SK-N-SH (cell line): ENCODE measurements around the gene NME8. TPM values are rescaled to one million over a fixed set of nuclear protein-coding genes. Genes with fewer than 3 reads are reported as not detected.

Source experiments
- CTCF ChIA-PET: fragments of 300-600, 350-600 bp; formaldehyde crosslinking; extraction: SDS; loops from one replicate; lab custom pipeline; 2021; lab: Yijun Ruan, JAX
- POLR2A ChIA-PET: fragments of 350-600 bp; sonication (Branson Sonifier 250); formaldehyde crosslinking; extraction: SDS; loops from one replicate; lab custom pipeline; 2020; ENCODE audit warnings: antibody characterized with exemption, inconsistent platforms; lab: Yijun Ruan, JAX
- DNase-seq: peaks from one replicate; pipeline ENCODE4 v3.0.0; 2012
- H2AFZ ChIP-seq: fragments of 200-600 bp; sonication (generic); 2 replicates; pipeline ENCODE4 v1.8.1; 2016; ENCODE audit warnings: antibody characterized with exemption, mild to moderate bottlenecking, low read depth
- H3F3A ChIP-seq: fragments of 200-600 bp; sonication (generic); replicated peaks from 2 replicates; pipeline ENCODE3; 2016; ENCODE audit warnings: antibody characterized with exemption, mild to moderate bottlenecking; ENCODE audit not compliant: insufficient read depth
- H3K27ac ChIP-seq, 2 experiments: fragments of 200-500 bp in 1 of 2; fragments of 200-600 bp in 1 of 2; sonication (Bioruptor generic) in 1 of 2; sonication (generic), shearing (Covaris generic) in 1 of 2; 2 replicates each; pipeline versions ENCODE4 v1.5.1 to v1.6.1; 2014 to 2016; ENCODE audit warnings: low read depth in 2 of 2, inconsistent platforms in 1 of 2, low read length in 1 of 2, mild to moderate bottlenecking in 1 of 2, mixed read lengths in 1 of 2
- H3K27me3 ChIP-seq: fragments of 200-600 bp; sonication (generic), shearing (Covaris generic); 2 replicates; pipeline ENCODE4 v1.6.1; 2016; ENCODE audit warnings: mixed run types; ENCODE audit not compliant: insufficient read depth
- H3K36me3 ChIP-seq, 2 experiments: fragments of 200-500 bp in 1 of 2; fragments of 200-600 bp in 1 of 2; sonication (Bioruptor generic) in 1 of 2; sonication (generic) in 1 of 2; replicated peaks in 1 of 2; 2 replicates each; pipeline versions ENCODE3 to v1.5.1; 2014 to 2016; ENCODE audit warnings: low read length in 1 of 2, mild to moderate bottlenecking in 1 of 2; ENCODE audit not compliant: insufficient read depth in 2 of 2, control insufficient read depth in 1 of 2
- H3K4me1 ChIP-seq, 2 experiments: fragments of 200-500 bp in 1 of 2; fragments of 200-600 bp in 1 of 2; sonication (Bioruptor generic) in 1 of 2; sonication (generic), shearing (Covaris generic) in 1 of 2; 2 replicates each; pipeline versions ENCODE4 v1.5.1 to v1.6.1; 2014 to 2016; ENCODE audit warnings: low read depth in 1 of 2, low read length in 1 of 2, mixed run types in 1 of 2; ENCODE audit not compliant: insufficient read depth in 2 of 2, control insufficient read depth in 1 of 2
- H3K4me2 ChIP-seq: fragments of 200-600 bp; sonication (generic), shearing (Covaris generic); 2 replicates; pipeline ENCODE4 v1.6.1; 2017; ENCODE audit warnings: mixed run types
- H3K4me3 ChIP-seq, 2 experiments: fragments of 200-500 bp in 1 of 2; fragments of 200-600 bp in 1 of 2; sonication (Bioruptor generic) in 1 of 2; sonication (generic), shearing (Covaris generic) in 1 of 2; 2 replicates each; pipeline versions ENCODE4 v1.5.1 to v1.8.1; 2014 to 2016; ENCODE audit warnings: low read depth in 2 of 2, inconsistent platforms in 1 of 2, low read length in 1 of 2, mild to moderate bottlenecking in 1 of 2, mixed read lengths in 1 of 2, moderate library complexity in 1 of 2
- H3K79me2 ChIP-seq: fragments of 200-600 bp; sonication (generic); 2 replicates; pipeline ENCODE4 v1.8.1; 2017; ENCODE audit warnings: mild to moderate bottlenecking; ENCODE audit not compliant: insufficient read depth
- H3K9ac ChIP-seq: fragments of 200-600 bp; sonication (generic); 2 replicates; pipeline ENCODE4 v1.6.1; 2017; ENCODE audit warnings: mixed run types
- H3K9me2 ChIP-seq: fragments of 200-600 bp; sonication (generic); 2 replicates; pipeline ENCODE4 v1.6.1; 2017; ENCODE audit warnings: mixed run types
- H3K9me3 ChIP-seq: fragments of 200-600 bp; sonication (generic); 2 replicates; pipeline ENCODE4 v1.6.1; 2017; ENCODE audit warnings: mixed run types, mild to moderate bottlenecking, moderate library complexity
- H4K20me1 ChIP-seq: fragments of 200-600 bp; sonication (generic); 2 replicates; pipeline ENCODE4 v1.6.1; 2017; ENCODE audit warnings: mild to moderate bottlenecking, mixed run types; ENCODE audit not compliant: insufficient read depth
- EP300 ChIP-seq, 2 experiments: IDR thresholded peaks; 2 replicates each; pipeline versions ENCODE4 v1.4.0 to v1.6.1; 2012; ENCODE audit warnings: borderline replicate concordance in 1 of 2, low read depth in 1 of 2, low read length in 1 of 2
- EZH2phosphoT487 ChIP-seq: fragments of 200-600 bp; sonication (generic); IDR thresholded peaks from 2 replicates; pipeline ENCODE4 v1.6.1; 2017; ENCODE audit warnings: low read depth, mixed run types, mild to moderate bottlenecking, antibody characterized with exemption, moderate library complexity, borderline replicate concordance
- JUND ChIP-seq: IDR thresholded peaks from 2 replicates; pipeline ENCODE4 v1.4.0; 2012
- MEF2A ChIP-seq: IDR thresholded peaks from 2 replicates; pipeline ENCODE4 v1.4.0; 2012; ENCODE audit warnings: low read depth, borderline replicate concordance
- MXI1 ChIP-seq: IDR thresholded peaks from 2 replicates; pipeline ENCODE4 v1.6.1; 2012; ENCODE audit warnings: mild to moderate bottlenecking, low read depth, low read length, improper control_type of control experiment
- POLR2AphosphoS5 ChIP-seq: IDR thresholded peaks from 2 replicates; pipeline ENCODE4 v1.6.1; 2012; ENCODE audit warnings: low read depth, low read length
- RAD21 ChIP-seq: IDR thresholded peaks from 2 replicates; pipeline ENCODE4 v1.6.1; 2012; ENCODE audit warnings: mild to moderate bottlenecking, low read length
- RCOR1 ChIP-seq: fragments of 150-350 bp; IDR thresholded peaks from 2 replicates; pipeline ENCODE4 v1.6.1; 2017; ENCODE audit warnings: antibody characterized with exemption, low read length
- REST ChIP-seq: IDR thresholded peaks from 2 replicates; pipeline ENCODE4 v1.6.1; 2012; ENCODE audit warnings: mild to moderate bottlenecking, low read depth, low read length, moderate library complexity
- SMC3 ChIP-seq: IDR thresholded peaks from 2 replicates; pipeline ENCODE4 v1.6.1; 2012; ENCODE audit warnings: low read depth, low read length, improper control_type of control experiment
- USF1 ChIP-seq: IDR thresholded peaks from 2 replicates; pipeline ENCODE4 v1.4.0; 2012; ENCODE audit warnings: low read depth, borderline replicate concordance
- USF2 ChIP-seq: fragments of 150-350 bp; IDR thresholded peaks from 2 replicates; pipeline ENCODE4 v1.6.1; 2017; ENCODE audit warnings: antibody characterized with exemption, low read length, low read depth, borderline replicate concordance
- YY1 ChIP-seq: IDR thresholded peaks from 2 replicates; pipeline ENCODE4 v1.4.0; 2012; ENCODE audit warnings: low read depth, mild to moderate bottlenecking
- ZBTB33 ChIP-seq: IDR thresholded peaks from 2 replicates; pipeline ENCODE4 v1.4.0; 2012; ENCODE audit warnings: low read depth, borderline replicate concordance
- WGBS: methylation state at CpG from one replicate; pipeline ENCODE4 v1.1.6; 2017; ENCODE audit warnings: low lambda C conversion rate; 5-methylcytosine and 5-hydroxymethylcytosine counted together
- polyA plus RNA-seq, 3 experiments: library from polyadenylated mRNA; depleted of rRNA; stranded (reverse); fragments of >200 nt; gene quantifications; 2 replicates each; pipeline ENCODE4 v1.2.3, GENCODE V29; 2012
- TF ChIP-seq, protein P1 (sequence below): fragments of 200-600 bp; sonication (generic); IDR thresholded peaks from 2 replicates; pipeline ENCODE4 v1.6.1; 2017; ENCODE audit warnings: antibody characterized with exemption, mild to moderate bottlenecking, moderate library complexity

NME8 gene
- polyA plus RNA-seq, 1 of the 3 experiments (the other 2 are of a cell fraction): not detected

DNA sequence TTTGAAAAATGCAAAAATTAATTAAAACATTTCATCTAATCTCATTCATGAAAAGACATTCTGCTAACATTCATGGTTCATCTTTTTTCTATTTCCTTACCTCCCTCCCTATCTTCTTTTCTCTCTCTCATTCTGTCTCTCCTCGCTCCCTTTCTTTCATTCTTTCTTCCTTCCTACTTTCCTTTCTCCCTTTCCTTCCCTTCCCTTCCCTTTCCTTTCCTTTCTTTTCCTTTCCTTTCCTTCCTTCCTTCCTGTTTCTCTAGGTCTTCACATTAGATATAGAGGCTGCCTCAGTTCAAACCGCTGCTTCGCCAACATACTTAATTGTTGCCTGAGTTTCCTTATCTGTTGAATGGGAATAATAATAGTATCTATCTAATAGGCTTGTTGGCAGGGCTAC, 46.3 kb downstream of the NME8 start:
- DNase-seq: no peak
- H3K27me3 ChIP-seq: 0 out of 2 replicates have a peak, but pooled peaks cover 5% of the 10 kb centered on the region
- H3K4me3 ChIP-seq: no peak overlapping the region
- TF ChIP-seq USF1 (no peak), USF2 (no peak), ZBTB33 (no peak), RAD21 (no peak), MXI1 (no peak), EZH2phosphoT487 (no peak), SMC3 (no peak), JUND (no peak), EP300 (IDR thresholded peaks at IDR 0.05; ENCODE audit: borderline replicate concordance in 1 of 2, low read depth in 1 of 2, low read length in 1 of 2) (no peak), MEF2A (no peak), REST (no peak), YY1 (no peak), RCOR1 (no peak), POLR2AphosphoS5 (no peak)
- TF ChIP-seq, protein P1, sequence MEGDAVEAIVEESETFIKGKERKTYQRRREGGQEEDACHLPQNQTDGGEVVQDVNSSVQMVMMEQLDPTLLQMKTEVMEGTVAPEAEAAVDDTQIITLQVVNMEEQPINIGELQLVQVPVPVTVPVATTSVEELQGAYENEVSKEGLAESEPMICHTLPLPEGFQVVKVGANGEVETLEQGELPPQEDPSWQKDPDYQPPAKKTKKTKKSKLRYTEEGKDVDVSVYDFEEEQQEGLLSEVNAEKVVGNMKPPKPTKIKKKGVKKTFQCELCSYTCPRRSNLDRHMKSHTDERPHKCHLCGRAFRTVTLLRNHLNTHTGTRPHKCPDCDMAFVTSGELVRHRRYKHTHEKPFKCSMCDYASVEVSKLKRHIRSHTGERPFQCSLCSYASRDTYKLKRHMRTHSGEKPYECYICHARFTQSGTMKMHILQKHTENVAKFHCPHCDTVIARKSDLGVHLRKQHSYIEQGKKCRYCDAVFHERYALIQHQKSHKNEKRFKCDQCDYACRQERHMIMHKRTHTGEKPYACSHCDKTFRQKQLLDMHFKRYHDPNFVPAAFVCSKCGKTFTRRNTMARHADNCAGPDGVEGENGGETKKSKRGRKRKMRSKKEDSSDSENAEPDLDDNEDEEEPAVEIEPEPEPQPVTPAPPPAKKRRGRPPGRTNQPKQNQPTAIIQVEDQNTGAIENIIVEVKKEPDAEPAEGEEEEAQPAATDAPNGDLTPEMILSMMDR: no peak
- TF ChIP-seq, all 33 proteins: peak for 0
- 53% methylated on average over 3 of the region's 3 CpGs for WGBS
- Histone ChIP-seq H3K79me2 (no peaks in the 10 kb centered on the region), H2AFZ (no peak overlapping the region), H3K4me2 (no peak overlapping the region), H3K9ac (no peak overlapping the region), H3F3A (no peaks in the 10 kb centered on the region), H4K20me1 (no peaks in the 10 kb centered on the region), H3K4me1 (no peaks in the 10 kb centered on the region), H3K9me2 (no peaks in the 10 kb centered on the region), H3K27ac (no peak overlapping the region), H3K36me3 (no peaks in the 10 kb centered on the region), H3K9me3 (no peaks in the 10 kb centered on the region)
- POLR2A ChIA-PET: no interaction called here
- CTCF ChIA-PET: interaction anchor here (0.6 to 1.5 kb wide), 3 partner anchors 91 to 660 kb away, joined by 3 to 5 read pairs (median 3); no protein-coding TSS in a partner anchor
